HG03520 (cell line): ENCODE measurements around the gene F2RL2.

Experiments
- ATAC-seq: cut with Tn5 transposase; IDR thresholded peaks from one replicate; pipeline ENCODE4 v1.9.1; 2021; ENCODE audit warnings: mild to moderate bottlenecking, moderate library complexity; ENCODE audit not compliant: unreplicated experiment

The F2RL2 gene

GRCh38 chr5:76590027-76590426 is 33.2 kb downstream of the F2RL2 start:
- peak; percentile 94 for ATAC-seq

- no peak for ATAC-seq
These were observed 36.7 kb downstream of the F2RL2 start for GRCh38 chr5:76586531-76586930.

GRCh38 chr5:76585783-76586217 is 37.4 kb downstream of the F2RL2 start:
- ATAC-seq = no peak

GRCh38 chr5:76583163-76584047 is 39.8 kb downstream of the F2RL2 start:
- ATAC-seq = no peak

- ATAC-seq = peak; percentile 82
These were observed 40.7 kb downstream of the F2RL2 start for GRCh38 chr5:76582230-76583162.

- ATAC-seq = no peak
These were observed 42.2 kb downstream of the F2RL2 start for GRCh38 chr5:76580981-76581380.

- ATAC-seq = no peak
These were observed 43.9 kb downstream of the F2RL2 start for GRCh38 chr5:76579166-76579937.

- ATAC-seq = no peak
These were observed 46.2 kb downstream of the F2RL2 start for GRCh38 chr5:76576996-76577395.

- ATAC-seq = no peak
These were observed 46.8 kb downstream of the F2RL2 start for GRCh38 chr5:76576450-76576849.

- no peak for ATAC-seq
These were observed 51.6 kb downstream of the F2RL2 start for GRCh38 chr5:76571559-76571958.

- ATAC-seq = no peak
These were observed 53.0 kb downstream of the F2RL2 start for GRCh38 chr5:76570153-76570552.
